Gastroesophageal sphincter (tissue), 4 donors: Measurements from ENCODE around the gene ZNF138. TPM values are rescaled to one million over a fixed set of nuclear protein-coding genes. Genes with fewer than 3 reads are reported as not detected.

Experiments
- ATAC-seq: fragments of 150-250 bp; one replicate; pipeline ENCODE4 v1.9.1; 2016; ENCODE audit warnings: mild to moderate bottlenecking, moderate library complexity
- H3K27ac ChIP-seq, 4 donors: fragments of 200-600 bp; sonication (generic) in 3 of 4; 1 replicate in 3 of 4; 2 replicates in 1 of 4; pipeline ENCODE4 v1.5.1; 2016 to 2019
- H3K27me3 ChIP-seq: fragments of 200-600 bp; sonication (generic); one replicate; pipeline ENCODE4 v1.5.1; 2019
- H3K36me3 ChIP-seq, 2 donors: fragments of 200-600 bp; sonication (generic); one replicate each; pipeline ENCODE4 v1.5.1; 2019; ENCODE audit warnings: control low read depth in 1 of 2
- H3K4me1 ChIP-seq, 3 donors: fragments of 200-600 bp; sonication (generic); 1 replicate in 2 of 3; 2 replicates in 1 of 3; pipeline ENCODE4 v1.5.1; 2016 to 2019; ENCODE audit warnings: control low read depth in 2 of 3
- H3K4me3 ChIP-seq, 2 donors: fragments of 200-600 bp; sonication (generic); one replicate each; pipeline ENCODE4 v1.5.1; 2019; ENCODE audit warnings: mild to moderate bottlenecking in 1 of 2, moderate library complexity in 1 of 2
- H3K9me3 ChIP-seq, 3 donors: fragments of 200-600 bp; sonication (generic); one replicate each; pipeline ENCODE4 v1.5.1; 2017 to 2019; ENCODE audit warnings: control low read depth in 2 of 3
- CTCF ChIP-seq, 4 experiments: fragments of 200-600 bp in 2 of 4; fragments of 450-650 bp in 2 of 4; sonication (generic) in 1 of 4; IDR thresholded peaks; one replicate each; pipeline ENCODE4 v1.5.1; 2017 to 2019; ENCODE audit warnings: antibody characterized with exemption in 4 of 4, mild to moderate bottlenecking in 2 of 4, moderate library complexity in 2 of 4
- EP300 ChIP-seq: sonication (generic); formaldehyde crosslinking; IDR thresholded peaks from one replicate; pipeline ENCODE4 v1.6.1; 2017; ENCODE audit warnings: antibody characterized with exemption, mild to moderate bottlenecking
- POLR2A ChIP-seq, 2 donors: fragments of 450-650 bp; IDR thresholded peaks; one replicate each; pipeline ENCODE4 v1.6.1; 2017; ENCODE audit warnings: antibody characterized with exemption in 2 of 2, mild to moderate bottlenecking in 2 of 2, moderate library complexity in 1 of 2
- POLR2AphosphoS5 ChIP-seq: sonication (generic); formaldehyde crosslinking; IDR thresholded peaks from one replicate; pipeline ENCODE4 v1.6.1; 2017; ENCODE audit warnings: antibody characterized with exemption
- WGBS, 2 donors: methylation state at CpG; one replicate each; pipeline ENCODE4 v1.1.5; 2018; ENCODE audit warnings: low coverage in 1 of 2; 5-methylcytosine and 5-hydroxymethylcytosine counted together
- total RNA-seq, 4 donors: library from RNA; depleted of rRNA; stranded (reverse); fragments of >200 nt; gene quantifications; one replicate each; pipeline ENCODE4 v1.1.0, GENCODE V29; 2016

ZNF138 gene
- total RNA-seq, 4 donors from 2014 or later, result 3.3 to 16.2 (median 6.7) TPM

- peaks cover 12% of the 10 kb centered on the region for H3K27me3 ChIP-seq
- H3K4me1 ChIP-seq, result peaks cover 0 to 9% (median 0%) of the 10 kb centered on the region in 3 donors
- H3K4me3 ChIP-seq, result no peak overlapping the region
- ATAC-seq, result no peak
- WGBS, 2 donors, result 100% methylated on average over 1 of the region's 36 CpGs
- no peaks in the 10 kb centered on the region for H3K9me3 ChIP-seq
- H3K36me3 ChIP-seq, result no peaks in the 10 kb centered on the region
- TF ChIP-seq EP300 (no peak), POLR2AphosphoS5 (no peak), POLR2A (IDR thresholded peaks at IDR 0.05) (no peak), CTCF (IDR thresholded peaks at IDR 0.05) (no peak)
- H3K27ac ChIP-seq, result no peak overlapping the region
Observed at GRCh38 chr7:64872351-64873154, 78.3 kb downstream of the ZNF138 start.

- no peaks in the 10 kb centered on the region for H3K9me3 ChIP-seq
- 100% methylated on average over 2 of the region's 10 CpGs; no CpG with 5 or more reads in 1 of the 2 donors for WGBS, 2 donors
- no peak for TF ChIP-seq POLR2A (IDR thresholded peaks at IDR 0.05)
- TF ChIP-seq CTCF (IDR thresholded peaks at IDR 0.05), result no peak
- no peak for TF ChIP-seq POLR2AphosphoS5
- no peak for TF ChIP-seq EP300
- ATAC-seq, result no peak
- H3K36me3 ChIP-seq, result no peaks in the 10 kb centered on the region
- H3K4me1 ChIP-seq, result peaks cover 0 to 11% (median 0%) of the 10 kb centered on the region in 3 donors
- H3K27me3 ChIP-seq, result peaks cover 12% of the 10 kb centered on the region
- H3K27ac ChIP-seq, result no peak overlapping the region
- no peak overlapping the region for H3K4me3 ChIP-seq
Observed at GRCh38 chr7:64873155-64873500, 78.9 kb downstream of the ZNF138 start.

- Histone ChIP-seq H3K9me3 (no peaks in the 10 kb centered on the region), H3K36me3 (no peaks in the 10 kb centered on the region), H3K27ac (no peak overlapping the region), H3K27me3 (peaks cover 12% of the 10 kb centered on the region), H3K4me1 (peaks cover 0 to 11% (median 0%) of the 10 kb centered on the region in 3 donors), H3K4me3 (no peak overlapping the region)
- TF ChIP-seq EP300, result no peak
- 62 to 90% methylated on average over 2 of the region's 5 CpGs for WGBS, 2 donors
- no peak for ATAC-seq
Observed at GRCh38 chr7:64873517-64873916, 79.3 kb downstream of the ZNF138 start.

- peaks cover 12% of the 10 kb centered on the region for H3K27me3 ChIP-seq
- 59 to 85% methylated on average over 4 to 8 of the region's 10 CpGs for WGBS, 2 donors
- no peak for ATAC-seq
Observed at GRCh38 chr7:64874114-64874513, 79.9 kb downstream of the ZNF138 start.

More at GRCh38 chr7:64874114-64874513, 79.9 kb downstream of the ZNF138 start:
- Histone ChIP-seq H3K4me3 (no peak overlapping the region), H3K27ac (no peak overlapping the region), H3K9me3 (no peaks in the 10 kb centered on the region), H3K4me1 (peaks cover 0 to 11% (median 0%) of the 10 kb centered on the region in 3 donors), H3K36me3 (no peaks in the 10 kb centered on the region)
- TF ChIP-seq CTCF (IDR thresholded peaks at IDR 0.05) (no peak), POLR2A (IDR thresholded peaks at IDR 0.05) (no peak), EP300 (no peak), POLR2AphosphoS5 (no peak)
